ENCODE results near the gene BRCA1.
A peak's percentile ranks its signal among the peaks of the same experiment; 100 is the strongest.
"Not testable (repeated sequence)": the region's sequence is repeated elsewhere in the genome, so short reads cannot be mapped to it uniquely, and the experiment has no call there.

BRCA1 gene

GRCh38 chr17:43125133-43125966 is at the start of gene BRCA1:
TSS of gene BRCA1 (minus strand) at chr17:43125364. CDS start at chr17:43124096, 1,268 bp downstream.
- H3K4me3 ChIP-seq (ENCODE audit: control insufficient read depth, low read depth, low read length), result peak within 1 kb of the TSS; percentile 98
- DNase-seq (ENCODE audit: low read depth), result peak; percentile 99
- TF ChIP-seq, protein P1, sequence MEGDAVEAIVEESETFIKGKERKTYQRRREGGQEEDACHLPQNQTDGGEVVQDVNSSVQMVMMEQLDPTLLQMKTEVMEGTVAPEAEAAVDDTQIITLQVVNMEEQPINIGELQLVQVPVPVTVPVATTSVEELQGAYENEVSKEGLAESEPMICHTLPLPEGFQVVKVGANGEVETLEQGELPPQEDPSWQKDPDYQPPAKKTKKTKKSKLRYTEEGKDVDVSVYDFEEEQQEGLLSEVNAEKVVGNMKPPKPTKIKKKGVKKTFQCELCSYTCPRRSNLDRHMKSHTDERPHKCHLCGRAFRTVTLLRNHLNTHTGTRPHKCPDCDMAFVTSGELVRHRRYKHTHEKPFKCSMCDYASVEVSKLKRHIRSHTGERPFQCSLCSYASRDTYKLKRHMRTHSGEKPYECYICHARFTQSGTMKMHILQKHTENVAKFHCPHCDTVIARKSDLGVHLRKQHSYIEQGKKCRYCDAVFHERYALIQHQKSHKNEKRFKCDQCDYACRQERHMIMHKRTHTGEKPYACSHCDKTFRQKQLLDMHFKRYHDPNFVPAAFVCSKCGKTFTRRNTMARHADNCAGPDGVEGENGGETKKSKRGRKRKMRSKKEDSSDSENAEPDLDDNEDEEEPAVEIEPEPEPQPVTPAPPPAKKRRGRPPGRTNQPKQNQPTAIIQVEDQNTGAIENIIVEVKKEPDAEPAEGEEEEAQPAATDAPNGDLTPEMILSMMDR (conservative IDR thresholded peaks at IDR 0.05; ENCODE audit: control insufficient read depth, insufficient read depth, low read depth, low read length), result no peak

- DNase-seq (ENCODE audit: low read depth), result peak; percentile 93
- TF ChIP-seq, protein P1 (conservative IDR thresholded peaks at IDR 0.05; ENCODE audit: control insufficient read depth, insufficient read depth, low read depth, low read length), result peak; percentile 38
- H3K4me3 ChIP-seq (ENCODE audit: control insufficient read depth, low read depth, low read length), result peak overlapping the region; percentile 91
Measured at GRCh38 chr17:43171586-43172487, 46.7 kb upstream of the BRCA1 start.

- TF ChIP-seq, protein P1 (conservative IDR thresholded peaks at IDR 0.05; ENCODE audit: control insufficient read depth, insufficient read depth, low read depth, low read length), result no peak
- peak; percentile 98 for DNase-seq (ENCODE audit: low read depth)
- peak within 1 kb of the TSS; percentile 91 for H3K4me3 ChIP-seq (ENCODE audit: control insufficient read depth, low read depth, low read length)
Measured at GRCh38 chr17:43170766-43171585, 45.8 kb upstream of the BRCA1 start, which contains the start of gene NBR1. TSS of gene NBR1 (plus strand) at chr17:43171214. CDS start at chr17:43175800, 4,586 bp downstream.

DNA sequence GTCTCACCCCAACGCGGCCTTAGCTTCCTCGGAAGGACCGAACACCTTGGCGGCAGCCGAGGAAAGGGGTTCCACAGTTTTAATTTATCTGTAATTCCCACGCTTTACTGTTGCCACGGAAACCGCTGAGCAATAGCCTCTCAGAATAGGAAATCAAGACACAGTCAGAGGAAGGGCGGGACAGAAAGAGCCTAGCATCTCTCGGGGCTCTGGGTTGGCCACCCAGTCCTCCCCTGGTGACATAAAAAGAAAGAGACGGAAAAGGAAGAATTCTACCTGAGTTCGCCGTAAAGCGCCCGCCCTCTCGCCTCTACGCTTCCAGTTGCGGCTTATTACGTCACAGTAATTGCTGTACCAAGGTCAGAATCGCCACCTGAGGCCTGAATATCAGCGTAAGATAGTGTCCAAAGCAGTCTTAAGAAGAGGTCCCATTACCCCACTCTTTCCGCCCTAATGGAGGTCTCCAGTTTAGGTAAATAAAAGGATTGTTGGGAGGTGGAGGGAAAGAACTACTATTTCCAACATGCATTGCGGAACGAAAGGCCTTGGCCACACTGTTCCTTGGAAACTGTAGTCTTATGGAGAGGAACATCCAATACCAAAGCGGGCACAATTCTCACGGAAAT is 45.1 kb upstream of the BRCA1 start:
- TF ChIP-seq, protein P1 (conservative IDR thresholded peaks at IDR 0.05; ENCODE audit: control insufficient read depth, insufficient read depth, low read depth, low read length), result no peak
- peak overlapping the region; percentile 91 for H3K4me3 ChIP-seq (ENCODE audit: control insufficient read depth, low read depth, low read length)
- DNase-seq (ENCODE audit: low read depth), result peak; percentile 95

DNA sequence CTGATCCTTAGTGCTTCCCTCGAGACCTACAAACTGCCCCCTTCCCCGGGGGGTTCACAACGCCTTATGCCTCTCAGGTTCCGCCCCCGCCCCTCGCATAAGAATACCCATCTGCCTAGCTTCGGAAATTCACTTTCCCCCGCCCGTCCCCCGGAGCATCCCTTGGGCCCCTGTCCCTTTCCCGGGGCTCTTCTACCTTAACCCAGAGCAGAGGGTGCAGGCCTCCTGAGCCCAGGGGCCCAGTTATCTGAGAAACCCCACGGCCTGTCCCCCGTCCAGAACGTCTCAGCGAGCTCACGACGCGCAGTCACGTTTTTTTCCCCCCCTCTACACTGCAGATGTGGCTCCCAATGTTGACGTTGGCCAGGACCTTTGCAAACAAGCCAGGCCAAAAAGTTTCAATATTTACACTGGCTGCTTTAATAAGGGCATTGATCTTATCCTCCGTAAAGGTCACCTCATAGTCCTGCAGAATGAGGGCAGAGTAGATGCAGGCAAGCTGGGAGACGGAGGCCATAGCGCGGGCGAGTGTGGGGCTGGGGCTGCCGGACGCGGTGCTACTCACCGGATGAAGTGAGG is 44.5 kb upstream of the BRCA1 start:
- TF ChIP-seq, protein P1 (conservative IDR thresholded peaks at IDR 0.05; ENCODE audit: control insufficient read depth, insufficient read depth, low read depth, low read length), result no peak
- H3K4me3 ChIP-seq (ENCODE audit: control insufficient read depth, low read depth, low read length), result peak overlapping the region; percentile 91
- DNase-seq (ENCODE audit: low read depth), result peak; percentile 47

DNA sequence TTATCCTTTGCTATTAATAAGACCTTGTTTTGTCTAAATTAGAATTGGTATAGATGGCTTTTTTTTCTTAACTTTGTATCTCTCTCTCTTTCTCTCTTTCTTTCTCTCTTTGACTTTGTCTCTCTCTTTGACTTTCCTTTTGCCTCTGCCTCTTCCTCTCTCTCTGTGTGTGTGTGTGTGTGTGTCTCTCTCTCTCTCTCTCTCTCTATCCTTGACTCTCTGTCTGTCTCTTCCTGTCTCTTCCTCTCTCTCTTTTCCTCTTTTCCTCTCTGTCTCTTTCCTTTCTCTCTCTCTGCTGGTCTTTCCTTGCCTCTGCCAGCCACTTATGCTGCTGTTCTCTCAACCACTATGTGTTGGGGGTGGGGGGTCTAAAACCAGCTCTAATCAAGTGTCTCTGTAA is 40.8 kb upstream of the BRCA1 start:
- not testable (repeated sequence) for DNase-seq (ENCODE audit: low read depth); H3K4me3 ChIP-seq (ENCODE audit: control insufficient read depth, low read depth, low read length)

DNA sequence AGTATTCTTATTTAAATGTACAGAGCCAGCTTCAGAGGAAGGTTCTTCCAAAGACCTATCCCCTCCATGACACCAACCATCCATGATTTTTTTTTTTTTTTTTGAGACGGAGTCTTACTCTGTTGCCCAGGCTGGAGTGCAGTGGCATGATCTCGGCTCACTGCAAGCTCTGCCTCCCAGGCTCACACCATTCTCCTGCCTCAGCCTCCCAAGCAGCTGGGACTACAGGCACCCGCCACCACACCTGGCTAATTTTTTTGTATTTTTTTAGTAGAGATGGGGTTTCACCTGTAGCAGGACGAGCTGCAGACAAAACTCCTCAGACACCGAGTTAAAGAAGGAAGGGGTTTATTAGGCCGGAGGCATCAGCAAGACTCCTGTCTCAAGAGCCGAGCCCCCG is 34.8 kb upstream of the BRCA1 start:
- DNase-seq (ENCODE audit: low read depth); H3K4me3 ChIP-seq (ENCODE audit: control insufficient read depth, low read depth, low read length): not testable (repeated sequence)

DNA sequence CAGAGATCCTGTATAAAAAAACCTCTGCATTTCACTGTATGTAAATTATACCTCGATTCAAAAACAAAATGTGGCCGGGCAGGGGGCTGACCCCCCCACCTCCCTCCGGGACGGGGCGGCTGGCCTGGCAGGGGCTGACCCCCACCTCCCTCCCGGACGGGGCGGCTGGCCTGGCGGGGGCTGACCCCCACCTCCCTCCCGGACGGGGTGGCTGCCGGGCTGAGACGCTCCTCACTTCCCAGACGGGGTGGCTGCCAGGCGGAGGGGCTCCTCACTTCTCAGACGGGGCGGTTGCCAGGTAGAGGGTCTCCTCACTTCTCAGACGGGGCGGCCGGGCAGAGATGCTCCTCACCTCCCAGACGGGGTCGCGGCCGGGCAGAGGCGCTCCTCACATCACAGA is 34.1 kb upstream of the BRCA1 start:
- DNase-seq (ENCODE audit: low read depth); H3K4me3 ChIP-seq (ENCODE audit: control insufficient read depth, low read depth, low read length): not testable (repeated sequence)

Measured in fibroblast of mammary gland (primary cell).